Left ventricle myocardium superior (tissue), 1 donor: ENCODE results near the gene NUDT13. TPM values are rescaled to one million over a fixed set of nuclear protein-coding genes. Genes with fewer than 3 reads are reported as not detected.

Experiments used
- ATAC-seq: fragments of 200-7000 bp; cut with Tn5 transposase; one replicate; pipeline ENCODE4 v1.9.1; 2020; ENCODE audit warnings: mild to moderate bottlenecking, moderate library complexity
- DNase-seq: peaks from one replicate; pipeline ENCODE4 v3.0.0-alpha.2; 2020
- intact Hi-C: fragments of 100-400 bp; cut with micrococcal nuclease; formaldehyde crosslinking; loops from one replicate; pipeline ENCODE4 v1.11.0; 2022
- total RNA-seq: library from RNA; stranded (reverse); fragmentation: NEBNext Ultra II Directional; extraction: Animal tissue kit (Norgen Biotek cat#: 25700); gene quantifications from one replicate; pipeline ENCODE4 v1.2.1, GENCODE V29; 2021
- donor health status: DM: no; HTN: yes; CAD: no; lungs with severe emphysema.

NUDT13 gene
- total RNA-seq, 1 donor from 2014 or later = 4.5 TPM

DNA sequence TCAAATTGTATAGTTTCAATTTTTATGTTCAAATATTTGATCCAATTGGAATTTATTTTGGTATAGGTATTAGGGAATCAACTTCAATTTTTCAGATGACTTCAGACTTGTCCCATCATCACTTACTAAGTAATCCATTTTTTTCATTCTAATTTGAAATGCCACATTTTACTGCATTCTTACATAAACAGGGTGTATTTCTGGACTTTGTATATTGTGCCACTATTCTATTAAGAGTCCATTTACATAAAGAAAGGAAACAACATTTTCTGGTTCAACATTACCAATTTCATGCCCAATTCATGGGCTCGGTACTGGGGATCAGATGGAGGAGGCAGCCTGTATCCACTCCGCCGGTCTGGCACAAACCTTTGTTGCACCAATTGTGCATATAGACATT lies 41.8 kb downstream of the NUDT13 start:
- ATAC-seq (no peak), DNase-seq (no peak)
- intact Hi-C loops = no loop called here

DNA sequence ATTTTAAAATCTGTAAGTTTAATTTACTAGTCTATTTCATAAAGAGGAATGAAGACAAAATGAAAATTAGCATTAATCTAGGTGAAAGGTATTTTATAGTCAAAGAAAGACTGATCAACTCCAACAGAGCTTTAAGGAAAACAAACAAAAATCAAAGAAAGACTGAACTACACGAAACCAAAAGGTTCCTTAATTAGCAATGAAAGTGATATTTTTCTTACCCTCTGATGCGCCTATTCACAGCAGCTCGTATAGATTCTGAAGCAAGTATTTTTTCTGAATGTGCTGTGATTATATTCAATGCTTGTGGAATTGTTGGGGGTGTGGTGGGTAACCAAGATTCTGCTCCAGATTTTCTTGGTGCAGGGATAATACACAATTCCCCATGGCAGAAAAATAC lies 45.8 kb downstream of the NUDT13 start:
- DNase-seq = no peak
- intact Hi-C loops = no loop called here
- no peak for ATAC-seq

DNA sequence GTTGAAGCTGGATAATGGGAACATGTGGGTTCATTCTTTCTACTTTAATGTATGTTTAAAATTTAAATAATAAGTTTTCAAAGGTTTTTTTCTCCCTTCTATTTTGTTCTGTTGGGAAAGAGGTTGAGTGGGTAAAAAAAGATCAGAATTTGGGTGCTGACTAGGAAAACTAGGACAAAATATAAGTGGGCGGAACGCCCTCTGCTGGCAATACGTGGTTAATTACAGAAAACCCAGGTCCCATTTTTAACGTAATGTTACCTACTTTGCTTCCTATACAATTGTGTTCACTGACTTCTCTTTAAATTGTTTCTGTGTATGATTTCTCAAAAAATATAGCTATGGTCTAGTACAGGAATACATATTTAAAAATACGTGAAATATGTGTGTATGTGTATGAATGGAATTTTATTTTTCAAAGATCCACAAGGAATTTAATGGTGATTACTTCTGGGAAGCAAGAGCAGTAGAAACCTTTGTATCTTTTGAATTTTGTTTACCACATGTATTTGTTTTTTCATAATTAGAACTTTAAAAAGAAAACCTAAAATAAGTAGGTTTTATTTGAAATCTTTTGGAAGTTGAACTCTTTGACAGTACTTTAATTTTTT lies 48.9 kb downstream of the NUDT13 start:
- intact Hi-C loops = no loop called here
- DNase-seq (peak; percentile 58), ATAC-seq (peak; percentile 33)

DNA sequence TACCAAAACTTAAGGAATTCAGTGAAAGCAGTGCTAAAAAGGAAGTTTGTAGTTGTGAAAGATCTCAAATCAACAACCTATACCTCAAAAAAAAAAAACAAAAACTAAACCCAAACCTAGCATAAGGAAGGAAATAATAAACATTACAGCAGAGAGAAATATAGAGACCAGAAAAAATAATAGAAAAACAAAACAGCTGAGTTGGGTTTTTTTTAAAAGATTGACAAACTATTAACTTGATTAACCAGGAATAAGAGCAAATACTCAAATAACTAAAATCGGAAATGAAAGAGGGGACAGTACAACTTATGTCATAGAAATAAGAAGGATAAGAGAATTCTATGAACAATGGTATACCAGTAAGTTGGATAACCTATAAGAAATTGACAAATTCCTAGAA lies 50.8 kb downstream of the NUDT13 start:
- intact Hi-C loops = no loop called here
- no peak for DNase-seq
- no peak for ATAC-seq

DNA sequence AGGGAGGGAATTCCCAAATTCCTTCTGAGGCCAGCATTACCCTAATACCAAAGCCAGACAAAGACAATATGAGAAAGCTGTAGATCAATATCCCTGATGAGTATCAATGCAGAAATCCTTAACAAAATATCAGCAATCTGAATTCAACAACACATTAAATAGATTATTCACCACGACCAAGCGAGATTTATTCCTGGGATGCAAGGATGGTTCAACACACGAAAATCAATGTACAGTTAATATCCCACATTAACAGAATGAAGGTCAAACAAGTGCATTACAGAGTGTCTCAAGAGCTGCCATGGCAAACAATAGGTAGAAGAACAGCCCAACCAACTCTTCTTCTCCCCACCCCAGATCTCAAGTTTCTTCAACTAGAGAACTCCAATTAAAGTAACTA lies 51.4 kb downstream of the NUDT13 start:
- ATAC-seq = no peak
- DNase-seq = no peak
- intact Hi-C loops = no loop called here

DNA sequence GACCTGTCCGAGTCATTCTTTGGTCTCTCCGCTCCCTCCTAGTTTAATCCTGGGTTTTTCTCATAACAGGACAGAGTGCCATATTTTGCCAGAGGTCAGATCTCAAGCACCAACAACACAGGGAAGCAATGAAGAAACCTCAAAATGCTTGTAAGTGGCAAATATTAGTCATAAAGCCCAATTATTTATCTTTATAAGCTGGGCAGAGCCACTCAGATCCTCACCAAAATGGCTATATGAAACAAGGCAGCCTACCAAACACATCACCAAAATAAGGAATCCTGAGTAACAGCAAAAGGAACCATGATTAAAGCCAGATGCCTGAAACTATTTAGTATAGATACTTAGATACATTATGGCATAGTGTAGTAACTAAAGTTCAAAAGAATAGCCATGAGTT lies 52.8 kb downstream of the NUDT13 start:
- DNase-seq = no peak
- no peak for ATAC-seq
- intact Hi-C loops = no loop called here

DNA sequence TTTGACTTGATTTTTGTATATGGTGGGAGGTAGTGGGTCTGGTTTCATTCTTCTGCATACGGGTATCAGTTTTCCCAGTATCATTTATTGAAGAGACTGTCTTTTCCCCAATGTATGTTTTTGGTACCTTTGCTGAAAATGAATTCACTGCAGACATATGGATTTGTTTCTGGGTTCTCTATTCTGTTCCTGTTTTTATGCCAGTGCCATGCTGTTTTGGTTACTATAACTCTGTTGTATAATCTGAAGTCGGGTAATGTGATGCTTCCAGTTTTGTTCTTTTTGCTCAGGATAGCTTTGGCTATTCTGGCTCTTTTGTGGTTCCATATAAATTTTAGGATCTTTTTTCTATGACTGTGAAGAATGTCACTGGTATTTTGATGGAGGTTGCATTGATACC lies 56.7 kb downstream of the NUDT13 start:
- intact Hi-C loops = no loop called here
- no peak for ATAC-seq
- DNase-seq = no peak

DNA sequence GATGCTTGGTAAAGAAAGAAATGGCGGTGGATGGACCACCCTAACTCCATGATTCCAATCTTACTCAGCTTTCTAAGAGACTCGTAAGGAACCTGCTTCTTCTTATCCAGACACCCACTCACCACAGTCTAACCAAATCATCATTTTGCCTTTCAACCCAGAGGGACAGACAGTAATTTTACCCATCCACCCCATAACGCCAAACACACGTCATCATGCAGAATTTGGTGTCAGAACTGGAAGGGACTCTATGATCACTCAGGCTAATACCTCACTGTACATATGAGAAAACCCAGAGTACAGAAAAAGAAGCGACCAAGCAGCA lies 57.2 kb downstream of the NUDT13 start:
- intact Hi-C loops = no loop called here
- DNase-seq = no peak

DNA sequence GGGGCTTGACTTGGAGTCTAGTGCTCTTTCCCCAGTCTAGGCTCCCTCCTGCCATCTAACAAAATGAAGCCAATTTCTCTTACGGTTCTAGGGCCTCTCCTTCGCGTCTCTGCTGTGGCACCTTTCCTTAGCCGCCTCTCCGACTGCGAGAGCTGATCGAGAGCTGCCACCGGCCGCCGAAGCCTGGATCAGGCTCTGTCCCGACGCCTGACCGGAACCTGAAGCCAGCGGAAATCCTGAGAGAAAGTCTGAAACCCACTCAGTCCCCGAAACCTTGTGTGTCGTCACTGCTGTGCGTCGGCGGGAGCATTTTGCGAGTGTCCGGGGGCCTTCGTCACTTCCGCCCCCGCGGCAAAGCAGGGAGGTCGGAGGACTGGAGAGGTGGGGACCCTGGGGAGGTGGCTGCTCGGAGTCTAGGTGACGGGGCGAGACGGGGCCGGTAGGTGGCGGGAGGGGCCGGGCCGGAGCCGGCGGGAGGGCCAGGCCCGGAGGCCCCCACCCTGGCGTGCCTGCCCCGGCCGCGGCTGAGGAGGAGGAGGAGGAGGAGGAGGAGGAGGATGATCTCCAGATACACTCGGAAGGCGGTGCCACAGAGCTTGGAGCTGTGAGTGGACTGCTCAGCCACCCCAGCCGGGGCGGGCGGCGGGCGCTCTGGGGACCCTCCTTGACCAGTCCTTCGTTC lies 57.7 kb downstream of the NUDT13 start, which contains the start of the genes ECD and FAM149B1:
Gene ECD, minus strand, starts transcription at position 226 of the 682 bp plus-strand sequence. CDS start 4,071 bp downstream, outside the sequence.
Gene FAM149B1, plus strand, starts transcription at position 337 of the 682 bp plus-strand sequence. Its CDS starts 221 bp downstream, at position 558.
- intact Hi-C loops = no loop called here
- DNase-seq = peak; percentile 94
- peak; percentile 98 for ATAC-seq

More for the DNA sequence above, 57.2 kb downstream of the NUDT13 start:
- no peak for ATAC-seq

DNA sequence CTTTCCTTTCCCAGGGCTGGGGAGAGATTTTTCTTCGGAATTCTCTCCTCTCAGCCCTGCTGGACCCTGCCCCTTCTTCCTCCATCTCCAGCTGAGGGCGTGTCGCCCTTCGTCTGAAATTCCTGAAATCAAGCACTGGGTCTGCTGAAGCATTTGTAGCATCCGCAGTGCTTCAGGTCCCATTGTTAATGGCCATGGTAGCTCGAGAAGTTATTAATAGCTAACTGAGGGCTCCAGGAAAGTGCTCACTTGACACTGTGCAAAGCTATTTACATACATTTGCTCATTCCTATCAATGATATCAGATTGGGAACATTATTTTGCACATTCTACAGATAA lies 58.2 kb downstream of the NUDT13 start:
- DNase-seq = no peak
- intact Hi-C loops = no loop called here

DNA sequence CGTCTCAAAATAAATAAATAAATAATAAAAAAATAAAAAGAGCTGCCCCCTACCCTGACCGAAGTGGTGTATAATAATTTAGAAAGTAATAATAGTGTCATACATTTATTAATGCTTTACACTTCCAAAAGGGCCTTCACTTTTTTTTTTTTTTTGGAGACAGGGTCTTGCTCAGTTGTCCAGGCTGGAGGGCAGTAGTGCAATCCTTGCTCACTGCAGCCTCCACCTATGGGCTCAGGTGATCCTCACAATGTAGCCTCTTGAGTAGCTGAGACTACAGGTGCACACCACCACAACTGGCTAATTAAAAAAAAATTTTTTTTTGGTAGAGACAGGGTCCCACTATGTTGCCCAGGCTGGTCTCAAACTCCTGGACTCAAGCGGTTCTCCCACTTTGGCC lies 59.1 kb downstream of the NUDT13 start:
- intact Hi-C loops = no loop called here

More for the DNA sequence above, 58.2 kb downstream of the NUDT13 start:
- peak; percentile 18 for ATAC-seq

DNA sequence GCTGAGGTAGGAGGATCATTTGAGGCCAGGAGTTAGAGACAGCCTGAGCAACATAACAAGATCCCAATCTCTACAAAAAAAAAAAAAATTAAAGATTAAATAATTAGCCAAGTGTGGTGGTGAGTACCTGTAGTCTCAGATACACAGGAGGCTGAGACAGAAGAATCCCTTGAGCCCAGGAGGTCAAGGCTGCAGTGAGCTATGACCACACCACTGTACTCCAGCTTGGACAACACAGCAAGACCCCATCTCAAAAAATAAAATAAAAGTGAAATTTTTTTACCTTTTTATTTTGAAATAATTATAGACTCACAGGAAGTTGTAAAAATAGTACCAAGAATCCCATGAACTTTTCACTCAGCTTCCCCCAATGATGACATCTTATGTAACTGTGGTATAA lies 62.6 kb downstream of the NUDT13 start:
- ATAC-seq (no peak), DNase-seq (no peak)
- intact Hi-C loops = no loop called here

More for the DNA sequence above, 59.1 kb downstream of the NUDT13 start:
- no peak for ATAC-seq
- DNase-seq = no peak

DNA sequence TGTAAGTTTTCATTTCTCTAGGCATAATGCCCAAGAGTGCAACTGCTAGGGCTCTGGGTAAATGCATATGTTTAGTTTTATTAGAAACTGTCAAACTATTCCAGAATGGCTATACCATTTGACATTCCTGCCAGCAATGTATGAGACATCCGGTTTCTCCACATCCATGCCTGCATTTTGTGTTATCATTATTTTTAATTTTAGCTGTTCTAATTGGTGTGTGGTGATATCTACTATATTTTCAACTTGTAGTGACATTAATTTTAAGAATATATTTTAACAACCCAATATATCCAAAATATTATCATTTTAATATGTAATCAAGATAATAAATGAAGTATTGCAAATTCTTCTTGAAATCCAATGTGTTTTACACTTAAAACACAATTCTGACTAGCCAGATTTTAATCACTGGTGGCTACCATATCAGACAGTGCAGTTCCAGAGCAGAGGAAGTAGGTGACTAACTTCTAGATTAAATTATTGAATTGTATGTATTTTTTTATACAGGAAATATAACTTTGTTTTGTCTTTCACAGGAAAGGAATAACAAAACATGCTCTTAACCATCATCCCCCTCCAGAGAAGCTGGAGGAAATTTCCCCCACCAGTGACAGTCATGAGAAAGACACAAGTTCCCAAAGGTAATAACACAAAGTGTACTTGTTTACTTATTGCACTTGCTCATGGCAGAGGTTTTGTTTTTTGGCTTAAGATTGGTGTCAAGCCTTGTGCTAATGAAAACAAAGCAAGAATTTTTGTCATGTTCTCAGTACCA lies 64.1 kb downstream of the NUDT13 start:
- ATAC-seq (no peak), DNase-seq (no peak)
- intact Hi-C loops = no loop called here

Other genes with a start within 250 kb of the NUDT13 start
- not detected for gene OIT3, start 216.7 kb upstream of the NUDT13 start, total RNA-seq
- not detected for gene PLA2G12B, start 155.6 kb upstream of the NUDT13 start, total RNA-seq
- gene P4HA1, start 13.6 kb upstream of the NUDT13 start, total RNA-seq = 75.0 TPM
- gene ECD, start 57.6 kb downstream of the NUDT13 start, total RNA-seq = 17.8 TPM
- gene FAM149B1, start 57.7 kb downstream of the NUDT13 start, total RNA-seq = 13.8 TPM
- gene DNAJC9, start 136.8 kb downstream of the NUDT13 start, total RNA-seq = 9.6 TPM
- 109 TPM for gene MRPS16, start 142.2 kb downstream of the NUDT13 start, total RNA-seq
- 1.7 TPM for gene CFAP70, start 248.4 kb downstream of the NUDT13 start, total RNA-seq